ENCODE results near the gene LMX1B.
A peak's percentile ranks its signal among the peaks of the same experiment; 100 is the strongest.
"Not testable (repeated sequence)": the region's sequence is repeated elsewhere in the genome, so short reads cannot be mapped to it uniquely, and the experiment has no call there.

Gene LMX1B

DNA sequence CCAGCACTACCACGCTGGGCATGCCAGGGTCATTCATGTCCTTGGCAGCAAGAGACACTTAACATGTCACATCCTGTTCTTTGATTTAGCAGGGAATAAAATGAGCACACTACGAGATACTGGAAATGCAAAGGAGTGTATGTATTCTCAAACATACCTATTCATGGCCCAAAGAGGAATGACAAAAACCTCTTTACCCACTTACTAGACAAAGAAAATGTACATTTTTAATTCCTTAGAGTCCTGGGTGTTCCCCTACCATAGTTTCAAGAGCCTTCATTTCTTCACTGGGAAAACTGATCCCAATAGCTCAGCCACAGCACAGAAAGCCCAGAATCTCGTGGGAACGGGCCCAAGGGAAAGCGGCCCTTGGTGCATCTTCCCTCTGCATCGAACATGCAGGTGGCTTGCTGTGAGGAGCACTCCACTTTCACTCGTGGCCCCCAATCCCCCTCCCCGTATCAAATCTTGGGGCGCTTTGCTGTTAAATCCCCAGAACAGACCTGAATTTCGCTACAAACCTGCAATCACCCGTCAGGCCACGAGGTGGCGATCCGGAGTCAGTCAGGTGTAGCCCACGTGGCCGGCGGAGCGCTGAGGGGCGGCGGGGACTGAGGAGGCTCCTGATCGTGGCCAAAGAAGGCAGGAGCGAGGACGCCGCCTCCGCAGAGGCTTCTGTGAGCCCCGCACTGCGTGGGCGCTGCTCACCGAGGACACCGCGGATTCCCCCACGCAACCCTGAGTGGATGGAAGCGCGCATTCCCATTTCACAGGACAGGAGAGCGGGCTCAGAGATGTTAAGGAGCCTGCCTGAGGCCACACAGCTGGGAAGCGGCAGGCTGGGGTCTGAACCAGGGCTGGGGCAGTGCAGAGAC is 91.4 kb downstream of the LMX1B start:
- TF ChIP-seq POLR2A (IDR thresholded peaks at IDR 0.05; ENCODE audit: low read length): no peak
- TF ChIP-seq GATA1 (IDR thresholded peaks at IDR 0.05; ENCODE audit: low read depth, low read length): no peak

DNA sequence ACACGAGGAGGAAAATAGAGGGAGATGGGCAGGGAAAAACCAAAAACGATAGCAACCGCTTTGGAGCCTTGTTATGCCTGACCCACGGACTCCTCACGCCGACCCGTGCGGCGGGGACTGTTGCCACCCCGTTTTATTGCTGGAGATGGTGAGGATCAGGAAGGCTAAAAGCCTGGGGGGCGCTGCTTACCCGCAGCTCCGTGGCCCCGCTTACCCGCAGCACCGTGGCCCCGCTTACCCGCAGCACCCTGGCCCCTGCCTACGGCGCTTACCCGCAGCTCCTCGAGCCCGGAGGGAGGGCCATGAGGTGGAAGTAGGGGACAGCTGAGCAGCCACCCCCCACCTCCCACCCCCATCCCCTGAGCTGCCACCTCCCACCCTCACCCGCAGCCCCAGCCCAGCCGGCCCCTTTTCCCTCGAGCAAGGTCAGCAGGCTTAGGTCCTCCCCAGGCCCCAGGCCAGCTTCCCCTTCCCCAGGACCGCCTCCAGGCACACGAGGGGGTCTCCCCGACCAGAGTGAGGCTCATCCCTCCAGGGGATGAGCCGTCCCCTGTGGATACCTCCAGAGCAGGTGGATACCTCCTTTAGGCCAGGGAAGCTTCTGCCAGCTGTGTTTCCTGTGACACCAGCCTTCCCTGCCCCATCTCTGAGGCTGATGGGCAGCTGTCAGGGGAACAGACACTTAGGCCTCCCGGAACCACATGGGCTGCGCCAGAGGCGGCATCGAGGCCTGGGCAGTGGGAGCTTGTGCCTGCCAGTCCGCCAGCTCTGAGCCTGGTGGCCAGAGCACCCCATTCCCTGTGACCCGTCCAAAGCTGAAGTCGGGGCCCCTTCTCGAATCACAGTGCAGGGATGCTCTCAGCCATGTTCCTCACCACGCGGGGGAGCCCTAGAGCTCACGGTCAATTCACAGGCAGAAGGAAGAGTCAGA is 92.3 kb downstream of the LMX1B start:
- DNase-seq: peak; percentile 41 to 69
- TF ChIP-seq GATA1 (IDR thresholded peaks at IDR 0.05; ENCODE audit: low read depth, low read length): no peak
- TF ChIP-seq POLR2A (IDR thresholded peaks at IDR 0.05; ENCODE audit: low read length): no peak

More for the DNA sequence above, 91.4 kb downstream of the LMX1B start:
- DNase-seq: peak; percentile 60 to 77

DNA sequence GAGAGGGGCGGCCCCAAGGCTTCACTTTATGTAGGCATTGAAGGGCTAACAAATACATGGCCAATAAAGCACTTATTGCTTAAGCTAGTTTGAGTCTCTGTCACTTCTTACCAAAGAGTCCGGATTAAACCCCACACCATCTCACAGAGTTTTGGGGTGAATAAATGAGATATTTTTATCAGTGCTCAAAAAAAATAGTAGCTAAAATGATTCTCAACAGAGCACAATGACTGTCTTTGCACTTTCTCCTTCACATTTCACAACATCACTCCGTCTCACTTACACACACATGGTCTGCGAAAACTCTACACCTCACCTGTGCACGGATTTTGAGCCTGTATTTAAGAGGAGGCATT is 92.9 kb downstream of the LMX1B start:
- TF ChIP-seq GATA1 (IDR thresholded peaks at IDR 0.05; ENCODE audit: low read depth, low read length) (no peak), POLR2A (IDR thresholded peaks at IDR 0.05; ENCODE audit: low read length) (no peak)
- no peak for DNase-seq

DNA sequence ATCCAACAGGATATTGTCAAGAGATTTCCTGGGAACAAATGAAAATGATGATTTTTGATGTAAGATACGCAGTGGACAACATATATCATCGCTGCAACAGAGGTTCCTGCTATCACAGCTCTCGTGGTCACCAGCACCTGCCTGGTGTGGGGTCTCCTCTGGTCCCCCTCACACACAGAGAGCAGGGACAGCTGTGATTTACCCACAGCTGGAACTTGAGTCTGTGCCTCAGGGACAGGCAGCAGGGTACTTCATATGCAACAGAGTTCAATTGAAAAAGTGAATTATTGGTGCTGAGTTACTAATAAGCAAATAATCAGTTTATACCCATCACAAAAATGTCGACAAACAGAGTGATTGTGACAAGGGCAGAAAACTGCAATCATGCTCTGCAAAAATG is 93.4 kb downstream of the LMX1B start:
- no peak for DNase-seq
- TF ChIP-seq GATA1 (IDR thresholded peaks at IDR 0.05; ENCODE audit: low read depth, low read length) (no peak), POLR2A (IDR thresholded peaks at IDR 0.05; ENCODE audit: low read length) (no peak)

DNA sequence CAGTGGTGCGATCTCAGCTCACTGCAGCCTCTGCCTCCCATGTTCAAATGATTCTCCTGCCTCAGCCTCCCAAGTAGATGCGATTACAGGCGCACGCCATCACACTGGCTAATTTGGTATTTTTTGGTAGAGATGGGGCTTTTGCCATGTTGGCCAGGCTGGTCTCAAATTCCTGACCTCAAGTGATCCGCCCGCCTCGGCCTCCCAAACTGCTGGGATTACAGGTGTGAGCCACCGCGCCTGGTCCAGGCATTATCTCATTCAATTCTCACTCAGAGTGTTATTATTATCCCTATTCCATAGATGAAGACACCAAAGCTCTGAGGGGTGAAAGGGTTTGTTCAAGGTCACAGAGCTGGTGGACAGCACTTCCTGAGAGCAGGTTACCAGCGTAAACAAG is 94.0 kb downstream of the LMX1B start:
- DNase-seq: not testable (repeated sequence)

DNA sequence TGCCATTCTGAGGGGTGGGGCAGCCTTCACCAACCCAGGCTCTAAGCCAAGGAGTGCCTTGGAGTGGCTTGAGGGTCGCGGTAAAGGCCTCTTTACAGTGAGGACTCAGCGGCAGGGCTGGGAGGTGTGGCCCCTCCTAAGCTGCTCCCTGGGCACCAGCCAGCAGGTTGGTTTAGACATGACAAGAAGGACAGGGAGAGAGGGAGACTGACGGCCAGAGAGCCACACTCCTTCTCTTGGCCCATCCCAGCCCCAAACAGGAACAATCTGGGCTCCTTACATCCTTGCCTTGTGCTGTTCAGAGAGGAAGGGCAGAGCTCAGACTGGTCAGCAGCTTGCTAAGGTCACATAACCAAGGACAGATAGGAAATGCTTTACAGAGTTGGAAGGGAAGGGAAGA is 94.5 kb downstream of the LMX1B start:
- DNase-seq: no peak
- TF ChIP-seq GATA1 (IDR thresholded peaks at IDR 0.05; ENCODE audit: low read depth, low read length) (no peak), POLR2A (IDR thresholded peaks at IDR 0.05; ENCODE audit: low read length) (no peak)

DNA sequence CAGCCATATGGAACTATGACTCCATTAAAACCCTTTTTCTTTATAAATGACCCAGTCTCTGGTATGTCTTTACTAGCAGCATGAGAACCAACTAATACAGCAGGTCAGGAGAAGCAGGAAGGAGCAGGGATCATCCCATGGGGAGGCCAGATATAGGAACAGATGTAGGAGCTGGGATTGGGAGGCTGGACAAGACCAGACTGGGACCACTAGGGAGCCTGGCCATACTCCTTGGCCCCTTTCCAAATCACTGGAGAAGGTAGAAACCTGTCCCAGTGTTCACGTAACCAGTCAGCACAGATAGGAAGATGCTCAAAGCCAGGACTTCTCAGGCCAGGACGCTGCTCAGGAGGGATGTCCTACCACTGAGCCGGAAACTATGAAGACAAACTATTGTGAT is 95.5 kb downstream of the LMX1B start:
- TF ChIP-seq POLR2A (IDR thresholded peaks at IDR 0.05; ENCODE audit: low read length): no peak
- no peak for TF ChIP-seq GATA1 (IDR thresholded peaks at IDR 0.05; ENCODE audit: low read depth, low read length)
- DNase-seq: no peak

DNA sequence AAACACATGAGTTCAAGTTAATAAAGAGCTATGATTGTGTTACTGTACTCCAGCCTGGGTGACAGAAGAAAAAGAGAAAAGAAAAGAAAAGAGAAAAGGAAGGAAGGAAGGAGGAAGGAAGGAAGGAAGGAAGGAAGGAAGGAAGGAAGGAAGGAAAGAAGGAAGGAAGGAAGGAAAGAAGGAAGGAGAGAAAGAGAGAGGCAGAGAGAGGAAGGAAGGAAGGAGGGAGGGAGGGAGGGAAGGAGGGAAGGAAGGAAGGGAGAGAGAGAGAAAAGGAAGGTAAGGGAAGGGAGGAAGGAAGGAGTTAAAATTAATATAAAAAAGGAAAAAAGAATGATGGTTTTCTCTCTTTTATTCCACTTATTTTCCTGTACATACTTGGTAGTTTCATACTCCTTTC is 101.7 kb downstream of the LMX1B start:
- TF ChIP-seq POLR2A (IDR thresholded peaks at IDR 0.05; ENCODE audit: low read length) (no peak), GATA1 (IDR thresholded peaks at IDR 0.05; ENCODE audit: low read depth, low read length) (no peak)
- DNase-seq: no peak

DNA sequence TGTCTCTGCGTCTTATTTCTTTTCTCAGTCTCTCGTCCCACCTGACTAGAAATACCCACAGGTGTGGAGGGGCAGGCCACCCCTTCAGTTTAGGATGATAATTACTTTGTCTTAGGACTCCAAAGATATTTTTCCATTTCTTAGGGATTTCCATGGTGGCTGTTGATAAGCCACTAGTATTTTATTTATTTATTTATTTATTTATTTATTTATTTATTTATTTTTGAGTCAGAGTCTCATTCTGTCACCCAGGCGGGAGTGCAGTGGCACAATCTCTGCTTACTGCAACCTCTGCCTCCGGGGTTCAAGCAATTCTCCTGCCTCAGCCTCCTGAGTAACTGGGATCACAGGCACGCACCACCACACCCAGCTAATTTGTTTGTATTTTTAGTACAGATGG is 103.7 kb downstream of the LMX1B start:
- not testable (repeated sequence) for DNase-seq

DNA sequence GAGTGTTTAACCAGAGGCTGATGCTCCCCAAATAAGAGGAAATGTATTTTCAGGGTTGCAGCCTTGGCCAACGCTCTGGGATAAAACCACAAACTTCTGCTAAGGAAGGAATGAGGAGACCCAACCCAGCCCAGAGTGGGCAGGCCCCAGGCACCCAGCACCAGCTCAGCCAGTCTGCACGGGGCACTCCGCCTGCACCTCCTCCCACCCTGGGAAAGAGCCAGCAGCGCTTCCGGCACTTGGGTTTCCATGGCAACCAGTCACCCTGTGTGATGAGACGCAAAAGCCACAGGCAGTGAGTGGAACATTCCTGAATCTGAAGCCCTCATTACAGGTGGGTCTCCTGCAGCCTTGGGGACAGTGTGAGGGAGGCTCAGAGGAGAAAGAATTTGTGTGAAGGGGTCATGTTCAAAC is 105.9 kb downstream of the LMX1B start:
- peak in 1 of 2 experiments; percentile 17 for DNase-seq
- TF ChIP-seq GATA1 (IDR thresholded peaks at IDR 0.05; ENCODE audit: low read depth, low read length) (no peak), POLR2A (IDR thresholded peaks at IDR 0.05; ENCODE audit: low read length) (no peak)

DNA sequence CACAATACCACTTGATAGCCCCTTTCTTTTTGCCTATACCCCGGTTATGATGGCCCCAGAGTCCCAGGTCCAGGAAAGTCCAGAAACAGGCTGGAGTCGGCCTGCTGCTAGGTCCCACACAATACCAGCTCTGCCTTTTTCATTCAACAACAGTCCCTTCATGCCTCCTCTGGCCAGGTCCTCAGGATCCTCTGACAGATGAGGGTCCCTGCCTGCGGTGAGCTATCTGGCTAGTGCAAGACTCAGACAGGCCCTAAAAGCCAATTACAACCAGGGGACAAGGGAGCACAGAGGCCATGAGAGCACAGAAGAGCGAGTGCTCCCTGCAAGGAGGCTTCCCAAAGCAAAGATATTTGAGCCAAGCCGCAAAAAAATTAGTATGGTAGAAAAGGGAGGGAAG is 106.3 kb downstream of the LMX1B start:
- TF ChIP-seq GATA1 (IDR thresholded peaks at IDR 0.05; ENCODE audit: low read depth, low read length): no peak
- TF ChIP-seq POLR2A (IDR thresholded peaks at IDR 0.05; ENCODE audit: low read length): no peak
- no peak for DNase-seq

DNA sequence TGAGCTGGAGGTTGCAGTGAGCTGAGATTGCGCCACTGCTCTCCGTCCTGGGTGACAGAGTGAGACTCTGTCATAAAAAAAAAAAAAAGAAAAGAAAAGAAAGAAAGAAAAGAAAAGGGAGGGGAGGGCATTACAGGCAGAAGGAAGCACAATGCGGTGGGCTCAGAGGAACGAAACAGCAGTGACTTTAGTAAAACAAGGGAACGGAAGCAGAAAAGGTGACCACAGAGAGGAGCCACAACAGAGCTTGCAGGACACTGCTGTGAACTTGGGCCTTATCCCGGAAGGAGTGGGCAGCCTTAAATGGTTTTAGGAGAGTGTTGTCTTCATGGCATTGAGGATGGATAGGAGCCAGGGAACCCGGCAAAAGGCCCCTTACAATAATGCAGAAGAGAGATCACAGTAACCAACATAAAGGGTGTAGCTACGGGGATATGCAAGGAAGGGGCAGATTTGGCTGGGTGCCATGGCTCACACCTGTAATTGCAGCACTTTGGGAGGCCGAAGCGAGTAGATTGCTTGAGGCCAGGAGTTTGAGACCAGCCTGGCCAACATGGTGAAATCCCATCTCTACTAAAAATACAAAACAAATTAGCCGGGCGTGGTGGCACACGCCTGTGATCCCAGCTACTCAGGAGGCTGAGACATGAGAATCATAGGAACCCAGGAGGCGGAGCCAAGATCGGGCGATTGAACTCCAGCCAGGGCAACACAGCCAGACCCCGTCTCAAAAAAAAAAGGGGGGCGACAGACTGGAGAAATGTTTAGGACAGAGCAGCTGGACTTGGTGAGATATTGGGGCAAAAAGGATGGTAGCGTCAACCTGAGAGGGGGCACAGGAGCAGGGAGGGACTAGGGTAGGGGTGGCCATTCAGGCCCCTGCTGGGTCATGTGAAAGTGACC is 107.2 kb downstream of the LMX1B start:
- TF ChIP-seq GATA1 (IDR thresholded peaks at IDR 0.05; ENCODE audit: low read depth, low read length) (no peak), POLR2A (IDR thresholded peaks at IDR 0.05; ENCODE audit: low read length) (no peak)
- no peak for DNase-seq

DNA sequence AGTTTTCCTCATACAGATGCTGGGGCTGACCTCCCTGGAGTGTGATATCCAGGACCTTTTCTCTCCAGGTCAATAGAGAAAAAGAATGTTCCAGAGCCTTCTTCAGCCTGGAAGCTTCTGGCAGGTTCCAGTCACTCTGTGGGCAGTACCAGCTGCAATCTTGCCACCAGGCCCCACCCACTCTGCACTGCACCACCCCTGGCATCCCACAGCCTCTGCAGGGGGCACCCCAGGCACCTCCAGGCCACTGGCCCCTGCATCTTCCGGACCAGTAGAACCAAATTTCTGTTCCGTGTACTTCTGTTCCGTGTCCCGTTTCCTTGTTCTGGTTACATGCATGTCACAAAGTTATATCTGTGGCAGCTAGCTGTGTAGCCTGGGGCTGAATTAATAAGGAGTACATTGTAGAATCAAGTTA is 107.8 kb downstream of the LMX1B start:
- DNase-seq: no peak
- no peak for TF ChIP-seq POLR2A (IDR thresholded peaks at IDR 0.05; ENCODE audit: low read length)
- no peak for TF ChIP-seq GATA1 (IDR thresholded peaks at IDR 0.05; ENCODE audit: low read depth, low read length)

Measured in erythroblast (primary cell).